ENCODE measurements around the gene FBXW11.

DNA sequence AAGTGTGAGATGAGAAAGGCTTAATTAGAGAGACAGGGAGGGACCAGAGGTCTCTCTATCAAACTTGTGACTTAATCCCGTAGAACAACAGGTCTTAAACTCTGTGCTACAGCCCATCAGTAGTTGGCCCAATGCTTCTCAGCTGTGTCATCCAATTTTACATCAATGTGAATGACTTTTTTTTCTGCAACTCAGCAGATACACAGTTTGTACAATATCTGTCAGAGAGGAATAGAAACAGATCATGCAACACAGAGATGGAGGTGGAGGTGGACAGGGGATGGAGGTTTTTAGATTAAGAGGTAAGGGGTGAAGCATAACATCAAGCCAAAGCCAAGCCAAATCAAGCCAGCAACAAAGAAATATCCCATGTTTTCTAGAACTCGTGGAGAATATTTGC lies 43.0 kb downstream of the FBXW11 start:
- TF ChIP-seq, protein P1, sequence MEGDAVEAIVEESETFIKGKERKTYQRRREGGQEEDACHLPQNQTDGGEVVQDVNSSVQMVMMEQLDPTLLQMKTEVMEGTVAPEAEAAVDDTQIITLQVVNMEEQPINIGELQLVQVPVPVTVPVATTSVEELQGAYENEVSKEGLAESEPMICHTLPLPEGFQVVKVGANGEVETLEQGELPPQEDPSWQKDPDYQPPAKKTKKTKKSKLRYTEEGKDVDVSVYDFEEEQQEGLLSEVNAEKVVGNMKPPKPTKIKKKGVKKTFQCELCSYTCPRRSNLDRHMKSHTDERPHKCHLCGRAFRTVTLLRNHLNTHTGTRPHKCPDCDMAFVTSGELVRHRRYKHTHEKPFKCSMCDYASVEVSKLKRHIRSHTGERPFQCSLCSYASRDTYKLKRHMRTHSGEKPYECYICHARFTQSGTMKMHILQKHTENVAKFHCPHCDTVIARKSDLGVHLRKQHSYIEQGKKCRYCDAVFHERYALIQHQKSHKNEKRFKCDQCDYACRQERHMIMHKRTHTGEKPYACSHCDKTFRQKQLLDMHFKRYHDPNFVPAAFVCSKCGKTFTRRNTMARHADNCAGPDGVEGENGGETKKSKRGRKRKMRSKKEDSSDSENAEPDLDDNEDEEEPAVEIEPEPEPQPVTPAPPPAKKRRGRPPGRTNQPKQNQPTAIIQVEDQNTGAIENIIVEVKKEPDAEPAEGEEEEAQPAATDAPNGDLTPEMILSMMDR (IDR thresholded peaks at IDR 0.05) = no peak
- no peak for TF ChIP-seq POLR2A (IDR thresholded peaks at IDR 0.05)

Data from body of pancreas (tissue), 4 donors.